Smooth muscle cell (in vitro differentiated cells): ENCODE measurements around the gene BAZ1B. TPM values are rescaled to one million over a fixed set of nuclear protein-coding genes. Genes with fewer than 3 reads are reported as not detected.

Experiments
- DNase-seq: peaks from one replicate; lab custom pipeline; 2025; ENCODE audit not compliant: unreplicated experiment; lab: John Stamatoyannopoulos, UW
- H2AFZ ChIP-seq: fragments of 200-600 bp; sonication (generic); 2 replicates; pipeline ENCODE4 v1.6.0; 2016; ENCODE audit warnings: antibody characterized with exemption, low read depth, mild to moderate bottlenecking
- H3F3A ChIP-seq: fragments of 200-600 bp; sonication (generic); 2 replicates; pipeline ENCODE4 v1.6.0; 2017; ENCODE audit warnings: antibody characterized with exemption, low read depth
- H3K27ac ChIP-seq: fragments of 200-600 bp; sonication (generic); 2 replicates; pipeline ENCODE4 v1.5.1; 2016; ENCODE audit warnings: low read depth, mild to moderate bottlenecking
- H3K27me3 ChIP-seq: fragments of 200-600 bp; sonication (generic); 2 replicates; pipeline ENCODE4 v1.6.1; 2016; ENCODE audit warnings: low read depth, mild to moderate bottlenecking
- H3K36me3 ChIP-seq: fragments of 200-600 bp; sonication (generic); 2 replicates; pipeline ENCODE4 v1.5.1; 2016; ENCODE audit warnings: low read depth
- H3K4me1 ChIP-seq: fragments of 200-600 bp; sonication (generic); 2 replicates; pipeline ENCODE4 v1.5.1; 2016; ENCODE audit warnings: low read depth
- H3K4me2 ChIP-seq: fragments of 200-600 bp; sonication (generic); 2 replicates; pipeline ENCODE4 v1.6.0; 2016; ENCODE audit warnings: mild to moderate bottlenecking
- H3K4me3 ChIP-seq: fragments of 200-600 bp; sonication (generic); 2 replicates; pipeline ENCODE4 v1.5.1; 2016; ENCODE audit warnings: mild to moderate bottlenecking
- H3K79me2 ChIP-seq: fragments of 200-600 bp; sonication (generic); 2 replicates; pipeline ENCODE4 v1.6.0; 2016; ENCODE audit warnings: low read depth, mild to moderate bottlenecking
- H3K9ac ChIP-seq: fragments of 200-600 bp; sonication (generic); 2 replicates; pipeline ENCODE4 v1.6.0; 2016; ENCODE audit warnings: low read depth
- H3K9me3 ChIP-seq: fragments of 200-600 bp; sonication (generic); replicated peaks from 2 replicates; pipeline ENCODE4 v1.5.1; 2016; ENCODE audit warnings: low read depth
- H4K20me1 ChIP-seq: fragments of 200-600 bp; sonication (generic); 2 replicates; pipeline ENCODE4 v1.6.0; 2016; ENCODE audit warnings: low read depth
- WGBS: methylation state at CpG from one replicate; pipeline ENCODE4 v1.1.7; 2016; ENCODE audit warnings: low lambda C conversion rate; 5-methylcytosine and 5-hydroxymethylcytosine counted together
- polyA plus RNA-seq: library from polyadenylated mRNA; unstranded; fragments of >200 nt; fragmentation: Nextera tagmentation; extraction: Ambion mirVana; gene quantifications from 2 replicates; pipeline ENCODE4 v1.2.1, GENCODE V29; 2016
- total RNA-seq: library from RNA; depleted of rRNA; stranded (reverse); fragments of >200 nt; gene quantifications from 2 replicates; pipeline ENCODE4 v1.2.3, GENCODE V29; 2014
- TF ChIP-seq, protein P1 (sequence below): fragments of 200-600 bp; sonication (generic); IDR thresholded peaks from 2 replicates; pipeline ENCODE4 v1.5.1; 2017; ENCODE audit warnings: borderline replicate concordance, mild to moderate bottlenecking, antibody characterized with exemption; ENCODE audit not compliant: insufficient read depth, poor library complexity, severe bottlenecking

BAZ1B gene
- total and polyA plus RNA-seq, 2 experiments from 2014 or later: 20.1 to 43.9 TPM

DNA sequence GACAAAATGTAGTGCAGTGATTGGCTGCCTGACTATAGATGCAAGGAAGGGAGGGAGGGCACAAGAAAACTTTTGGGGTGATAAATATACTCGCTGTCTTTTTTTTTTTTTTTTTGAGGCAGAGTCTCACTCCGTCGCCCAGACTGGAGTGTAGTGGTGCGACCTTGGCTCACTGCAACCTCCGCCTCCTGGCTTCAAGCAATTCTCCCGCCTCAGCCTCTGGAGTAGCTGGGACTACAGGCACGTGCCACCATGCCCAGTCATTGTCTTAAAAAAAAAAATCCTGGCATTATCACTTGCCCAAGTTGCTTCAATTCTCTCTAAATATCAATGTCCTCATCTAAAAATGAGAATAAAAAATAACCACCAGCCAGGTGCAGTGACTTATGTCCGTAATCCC, 96.1 kb downstream of the BAZ1B start:
- H2AFZ ChIP-seq: no peak overlapping the region
- no peak overlapping the region for H3K4me2 ChIP-seq
- WGBS: 94% methylated on average over 8 of the region's 8 CpGs
- no peaks in the 10 kb centered on the region for H3K36me3 ChIP-seq
- no peak for DNase-seq
- no peak overlapping the region for H3K27ac ChIP-seq
- TF ChIP-seq, protein P1, sequence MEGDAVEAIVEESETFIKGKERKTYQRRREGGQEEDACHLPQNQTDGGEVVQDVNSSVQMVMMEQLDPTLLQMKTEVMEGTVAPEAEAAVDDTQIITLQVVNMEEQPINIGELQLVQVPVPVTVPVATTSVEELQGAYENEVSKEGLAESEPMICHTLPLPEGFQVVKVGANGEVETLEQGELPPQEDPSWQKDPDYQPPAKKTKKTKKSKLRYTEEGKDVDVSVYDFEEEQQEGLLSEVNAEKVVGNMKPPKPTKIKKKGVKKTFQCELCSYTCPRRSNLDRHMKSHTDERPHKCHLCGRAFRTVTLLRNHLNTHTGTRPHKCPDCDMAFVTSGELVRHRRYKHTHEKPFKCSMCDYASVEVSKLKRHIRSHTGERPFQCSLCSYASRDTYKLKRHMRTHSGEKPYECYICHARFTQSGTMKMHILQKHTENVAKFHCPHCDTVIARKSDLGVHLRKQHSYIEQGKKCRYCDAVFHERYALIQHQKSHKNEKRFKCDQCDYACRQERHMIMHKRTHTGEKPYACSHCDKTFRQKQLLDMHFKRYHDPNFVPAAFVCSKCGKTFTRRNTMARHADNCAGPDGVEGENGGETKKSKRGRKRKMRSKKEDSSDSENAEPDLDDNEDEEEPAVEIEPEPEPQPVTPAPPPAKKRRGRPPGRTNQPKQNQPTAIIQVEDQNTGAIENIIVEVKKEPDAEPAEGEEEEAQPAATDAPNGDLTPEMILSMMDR: no peak
- H3F3A ChIP-seq: no peaks in the 10 kb centered on the region
- H3K9me3 ChIP-seq: no peaks in the 10 kb centered on the region
- H3K9ac ChIP-seq: no peak overlapping the region
- no peaks in the 10 kb centered on the region for H4K20me1 ChIP-seq
- peaks cover 14% of the 10 kb centered on the region for H3K4me1 ChIP-seq
- H3K27me3 ChIP-seq: no peaks in the 10 kb centered on the region
- H3K4me3 ChIP-seq: no peak overlapping the region
- H3K79me2 ChIP-seq: no peaks in the 10 kb centered on the region

DNA sequence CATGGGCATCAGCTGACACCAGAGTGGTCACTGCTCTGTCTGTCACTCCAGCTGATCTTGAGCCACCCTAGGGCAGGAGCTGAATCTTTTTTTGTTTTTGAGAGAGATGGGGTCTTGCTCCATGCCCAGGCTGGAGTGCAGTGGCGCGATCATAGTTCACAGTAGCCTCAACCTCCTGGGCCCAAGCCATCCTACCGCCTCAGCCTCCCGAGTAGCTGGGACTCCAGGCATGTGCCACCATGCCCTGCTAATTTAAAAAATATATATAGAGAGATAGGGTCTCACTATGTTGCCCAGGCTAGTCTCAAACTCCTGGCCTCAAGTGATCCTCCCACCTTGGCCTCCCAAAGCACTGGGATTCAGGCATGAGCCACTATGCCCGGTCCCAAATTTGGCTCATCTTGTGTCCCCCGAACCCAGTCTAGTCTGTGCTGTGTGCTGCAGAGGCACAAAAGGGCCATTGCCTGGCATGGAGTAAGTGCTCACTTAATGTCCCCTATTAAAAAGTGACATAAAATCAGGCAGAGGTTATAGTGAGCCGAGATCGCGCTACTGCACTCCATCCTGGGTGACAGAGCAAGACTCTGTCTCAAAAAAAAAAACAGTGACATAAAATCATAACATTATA, 96.6 kb downstream of the BAZ1B start:
- TF ChIP-seq, protein P1: no peak
- Histone ChIP-seq H3K79me2 (no peaks in the 10 kb centered on the region), H2AFZ (no peak overlapping the region), H4K20me1 (no peaks in the 10 kb centered on the region), H3K27ac (no peak overlapping the region), H3K4me1 (peaks cover 14% of the 10 kb centered on the region), H3K27me3 (no peaks in the 10 kb centered on the region), H3K4me2 (no peak overlapping the region), H3K9ac (no peak overlapping the region), H3K36me3 (no peaks in the 10 kb centered on the region), H3F3A (no peaks in the 10 kb centered on the region), H3K9me3 (no peaks in the 10 kb centered on the region), H3K4me3 (no peak overlapping the region)
- 96% methylated on average over 9 of the region's 9 CpGs for WGBS
- DNase-seq: no peak

DNA sequence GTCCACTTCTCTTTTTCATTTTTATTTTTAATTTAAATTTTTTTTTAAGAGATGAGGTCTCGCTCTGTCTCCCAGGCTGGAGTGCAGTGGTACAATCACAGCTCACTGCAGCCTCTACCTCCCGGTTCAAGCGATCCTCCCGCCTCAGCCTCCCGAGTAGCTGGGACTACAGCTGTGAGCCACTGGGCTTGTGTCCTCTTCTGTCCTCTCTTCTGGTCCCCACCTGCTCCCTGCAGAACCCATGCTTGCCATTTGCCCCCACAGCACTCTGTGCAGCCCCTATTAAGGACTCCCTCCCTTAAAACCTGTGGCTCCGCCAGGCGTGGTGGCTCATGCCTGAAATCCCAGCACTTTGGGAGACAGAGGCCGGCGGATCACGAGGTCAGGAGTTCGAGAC, 97.6 kb downstream of the BAZ1B start:
- Histone ChIP-seq H3K9ac (no peak overlapping the region), H3K27me3 (no peaks in the 10 kb centered on the region), H3K9me3 (no peaks in the 10 kb centered on the region), H3F3A (no peaks in the 10 kb centered on the region), H2AFZ (peak overlapping the region; percentile 85), H3K36me3 (no peaks in the 10 kb centered on the region), H3K4me3 (peak overlapping the region; percentile 38), H4K20me1 (no peaks in the 10 kb centered on the region), H3K4me2 (peak overlapping the region; percentile 84), H3K27ac (no peak overlapping the region), H3K4me1 (peaks cover 14% of the 10 kb centered on the region), H3K79me2 (no peaks in the 10 kb centered on the region)
- DNase-seq: no peak
- TF ChIP-seq, protein P1: no peak
- WGBS: 96% methylated on average over 11 of the region's 11 CpGs
